ENCODE data around the gene FAM43A. TPM values are rescaled to one million over a fixed set of nuclear protein-coding genes. Genes with fewer than 3 reads are reported as not detected.

The FAM43A gene
- total RNA-seq, 4 donors from 2014 or later, result 2.7 to 4.8 (median 4.3) TPM

DNA sequence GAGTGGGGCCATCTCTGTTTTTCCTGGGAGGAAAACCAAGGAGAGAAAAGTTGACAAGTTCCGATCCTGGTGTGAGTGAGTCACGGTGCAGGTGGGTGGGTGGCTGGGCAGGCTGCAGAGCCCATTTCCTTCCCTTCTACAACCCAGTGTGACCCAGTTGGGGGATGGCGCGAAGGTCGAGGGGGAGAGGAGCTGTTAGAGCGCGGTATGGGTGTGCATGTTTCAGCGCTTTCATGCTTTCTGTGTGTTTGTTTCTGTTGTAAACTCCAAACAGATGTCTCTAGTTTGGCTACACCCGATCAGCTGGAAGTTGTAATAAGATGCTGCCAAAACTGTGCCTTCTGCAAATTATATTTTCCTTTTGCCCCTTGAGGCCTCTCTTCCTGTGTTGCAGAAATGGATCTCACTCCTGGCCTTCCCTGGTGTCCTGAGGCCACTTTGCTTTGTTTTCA lies 3.8 kb downstream of the FAM43A start:
- no peak for DNase-seq
- ATAC-seq, result no peak
- in situ Hi-C loops (cut with MboI; ENCODE audit: low sequenced_read_pairs in 4 of 4) (loop anchor here (10.0 to 25.0 kb wide), 5 partner anchors 165 to 848 kb away; partner anchors contain the start of gene PPP1R2 (in 2 of the 4)), intact Hi-C loops (cut with DNase I; ENCODE audit: low total_unique reads) (loop anchor here (10.0 kb wide), 2 partner anchors 265 to 755 kb away; partner anchors contain the start of gene ACAP2)
- Histone ChIP-seq H3K4me1 (peaks cover 35 to 47% of the 10 kb centered on the region in 2 donors), H3K36me3 (no peaks in the 10 kb centered on the region), H3K9me3 (no peaks in the 10 kb centered on the region), H3K27me3 (no peaks in the 10 kb centered on the region), H3K27ac (peak overlapping the region; percentile 75 to 84 (median 78)), H3K4me3 (peak overlapping the region in 1 of 4 donors; percentile 74)
- TF ChIP-seq, protein P1, sequence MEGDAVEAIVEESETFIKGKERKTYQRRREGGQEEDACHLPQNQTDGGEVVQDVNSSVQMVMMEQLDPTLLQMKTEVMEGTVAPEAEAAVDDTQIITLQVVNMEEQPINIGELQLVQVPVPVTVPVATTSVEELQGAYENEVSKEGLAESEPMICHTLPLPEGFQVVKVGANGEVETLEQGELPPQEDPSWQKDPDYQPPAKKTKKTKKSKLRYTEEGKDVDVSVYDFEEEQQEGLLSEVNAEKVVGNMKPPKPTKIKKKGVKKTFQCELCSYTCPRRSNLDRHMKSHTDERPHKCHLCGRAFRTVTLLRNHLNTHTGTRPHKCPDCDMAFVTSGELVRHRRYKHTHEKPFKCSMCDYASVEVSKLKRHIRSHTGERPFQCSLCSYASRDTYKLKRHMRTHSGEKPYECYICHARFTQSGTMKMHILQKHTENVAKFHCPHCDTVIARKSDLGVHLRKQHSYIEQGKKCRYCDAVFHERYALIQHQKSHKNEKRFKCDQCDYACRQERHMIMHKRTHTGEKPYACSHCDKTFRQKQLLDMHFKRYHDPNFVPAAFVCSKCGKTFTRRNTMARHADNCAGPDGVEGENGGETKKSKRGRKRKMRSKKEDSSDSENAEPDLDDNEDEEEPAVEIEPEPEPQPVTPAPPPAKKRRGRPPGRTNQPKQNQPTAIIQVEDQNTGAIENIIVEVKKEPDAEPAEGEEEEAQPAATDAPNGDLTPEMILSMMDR (IDR thresholded peaks at IDR 0.05 in 4 of 5, conservative IDR thresholded peaks at IDR 0.05 in 1 of 5), result no peak
- TF ChIP-seq POLR2A (IDR thresholded peaks at IDR 0.05), result no peak

DNA sequence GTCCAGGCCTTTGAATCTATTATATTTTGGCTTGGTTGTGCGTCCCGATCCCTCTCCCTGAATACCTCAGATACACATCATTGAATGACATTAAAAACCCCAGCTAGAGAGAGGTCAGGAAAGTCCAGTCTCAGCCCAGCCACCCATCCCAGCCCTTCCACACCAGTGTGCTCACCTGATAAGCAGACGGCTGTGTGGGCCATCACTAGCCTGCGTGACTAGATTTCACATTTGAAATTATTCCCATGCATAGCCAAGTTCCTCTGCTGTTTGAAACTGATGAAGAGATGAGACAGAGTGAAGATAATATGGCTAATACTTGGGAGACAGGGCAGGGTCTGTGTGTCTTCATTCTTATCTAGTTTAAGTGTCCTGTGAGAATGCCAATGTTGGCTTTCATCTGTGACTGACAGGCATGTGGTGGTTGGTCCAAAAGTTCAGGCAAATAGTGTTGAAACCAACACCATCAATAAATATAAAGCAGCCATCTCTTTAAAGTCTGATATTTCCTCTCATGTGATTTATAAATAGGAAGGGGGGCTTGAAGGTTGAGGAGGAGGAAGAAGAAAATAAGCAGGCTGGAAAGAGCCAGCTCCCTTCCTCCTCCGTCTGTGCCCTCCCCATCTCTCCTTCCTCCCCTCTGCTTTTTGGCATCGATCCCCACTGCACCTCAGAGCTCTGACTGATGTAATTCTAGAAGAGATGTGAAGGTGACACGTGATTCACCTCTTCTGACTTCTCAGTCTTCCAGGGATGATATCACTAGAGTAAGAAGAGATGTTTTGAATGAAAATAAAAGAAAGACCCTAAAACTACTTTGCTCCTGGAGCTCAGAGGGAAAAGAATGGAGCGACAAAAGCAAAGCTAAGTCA lies 5.1 kb downstream of the FAM43A start:
- Histone ChIP-seq H3K27ac (peak overlapping the region; percentile 7 to 75 (median 20)), H3K4me3 (no peak overlapping the region), H3K9me3 (no peaks in the 10 kb centered on the region), H3K4me1 (peaks cover 29 to 41% of the 10 kb centered on the region in 2 donors), H3K36me3 (no peaks in the 10 kb centered on the region), H3K27me3 (no peaks in the 10 kb centered on the region)
- no peak for TF ChIP-seq POLR2A (IDR thresholded peaks at IDR 0.05)
- TF ChIP-seq, protein P1 (IDR thresholded peaks at IDR 0.05 in 4 of 5, conservative IDR thresholded peaks at IDR 0.05 in 1 of 5), result no peak
- intact Hi-C loops (cut with DNase I; ENCODE audit: low total_unique reads), result no loop called here
- in situ Hi-C loops (cut with MboI; ENCODE audit: low sequenced_read_pairs in 4 of 4), result loop anchor here in 3 of 4 donors (25.0 kb wide), 2 partner anchors 822 to 847 kb away; partner anchors contain the start of gene PPP1R2 (in 2 of the 3)
- ATAC-seq (peak in 1 of 2 donors; percentile 52), DNase-seq (peak in 1 of 2 donors; percentile 15)

DNA sequence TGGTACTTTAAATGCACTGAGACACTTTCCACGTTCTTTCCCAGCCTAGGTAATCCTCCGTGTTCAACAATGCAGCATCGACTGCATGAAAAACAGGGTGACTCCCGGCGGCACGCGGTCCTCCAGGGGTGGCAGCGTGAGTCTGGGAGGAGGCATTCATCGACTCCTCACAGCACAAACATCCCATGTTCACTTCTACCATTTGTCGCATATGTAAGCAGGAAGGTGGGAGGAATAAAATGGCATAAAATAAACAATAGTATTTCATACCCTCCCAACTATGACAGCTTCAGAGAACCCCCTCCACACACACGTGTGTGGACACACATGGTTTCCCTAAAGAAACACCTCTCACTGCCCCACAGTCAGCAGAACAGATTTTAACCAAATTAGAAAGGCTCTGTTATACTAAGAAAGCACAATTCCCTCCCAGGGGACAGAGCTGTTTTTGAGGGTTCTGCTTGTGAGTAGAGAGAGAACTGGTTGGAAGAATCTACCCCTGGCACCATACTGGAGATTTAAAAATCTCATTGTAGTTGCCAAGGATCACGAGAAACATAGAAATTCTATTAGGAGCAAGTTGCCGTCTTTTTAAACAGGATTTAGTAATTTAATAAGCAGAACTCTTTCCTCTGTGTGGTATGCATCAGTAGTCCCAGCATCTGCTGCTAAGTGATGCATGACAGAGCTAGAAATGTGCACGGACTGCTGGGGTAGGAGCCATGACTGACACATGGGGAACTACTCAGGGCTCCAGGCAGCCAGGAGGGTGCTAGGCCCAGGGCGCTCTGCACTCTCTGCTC lies 6.0 kb downstream of the FAM43A start:
- intact Hi-C loops (cut with DNase I; ENCODE audit: low total_unique reads) (no loop called here), in situ Hi-C loops (cut with MboI; ENCODE audit: low sequenced_read_pairs in 4 of 4) (loop anchor here in 3 of 4 donors (25.0 kb wide), 2 partner anchors 821 to 846 kb away; partner anchors contain the start of gene PPP1R2 (in 2 of the 3))
- Histone ChIP-seq H3K27ac (peak overlapping the region in 2 of 4 donors; percentile 4 to 21), H3K4me3 (no peak overlapping the region), H3K9me3 (no peaks in the 10 kb centered on the region), H3K27me3 (no peaks in the 10 kb centered on the region), H3K36me3 (no peaks in the 10 kb centered on the region), H3K4me1 (peaks cover 25 to 37% of the 10 kb centered on the region in 2 donors)
- DNase-seq (no peak), ATAC-seq (no peak)
- TF ChIP-seq POLR2A (IDR thresholded peaks at IDR 0.05), result no peak
- TF ChIP-seq, protein P1 (IDR thresholded peaks at IDR 0.05 in 4 of 5, conservative IDR thresholded peaks at IDR 0.05 in 1 of 5), result no peak

DNA sequence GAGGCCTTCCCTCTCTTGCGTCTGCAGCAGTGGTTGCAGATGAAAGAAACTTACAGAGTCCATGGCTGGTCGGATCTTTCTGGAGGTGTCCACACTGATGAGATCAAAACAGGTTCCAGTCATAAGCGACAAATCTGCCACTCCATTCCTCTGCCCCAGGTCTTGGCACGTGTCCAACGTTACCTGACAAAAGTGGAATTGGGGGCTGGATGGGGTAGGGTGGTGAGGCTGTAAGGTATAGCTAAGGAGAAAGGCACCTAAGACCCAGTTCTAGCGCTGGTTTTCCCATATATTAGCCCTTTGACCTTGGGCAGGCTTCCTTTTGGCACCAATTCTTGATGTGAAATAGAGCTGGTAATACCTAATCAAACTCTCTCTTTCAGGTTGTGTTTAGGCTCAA lies 11.0 kb downstream of the FAM43A start:
- ATAC-seq, result no peak
- H3K4me1 ChIP-seq, result no peaks in the 10 kb centered on the region

More for the DNA sequence above, 11.0 kb downstream of the FAM43A start:
- Histone ChIP-seq H3K4me3 (no peak overlapping the region), H3K9me3 (peaks cover 0 to 5% (median 0%) of the 10 kb centered on the region in 3 donors), H3K27ac (no peak overlapping the region), H3K27me3 (no peaks in the 10 kb centered on the region), H3K36me3 (no peaks in the 10 kb centered on the region)
- DNase-seq, result no peak
- intact Hi-C loops (cut with DNase I; ENCODE audit: low total_unique reads) (loop anchor here (5.0 kb wide), 1 partner anchor 1211 kb away; the partner anchor contains the start of gene TNK2), in situ Hi-C loops (cut with MboI; ENCODE audit: low sequenced_read_pairs in 4 of 4) (loop anchor here in 3 of 4 donors (25.0 kb wide), 2 partner anchors 816 to 841 kb away; partner anchors contain the start of gene PPP1R2 (in 2 of the 3))
- no peak for TF ChIP-seq POLR2A (IDR thresholded peaks at IDR 0.05)
- TF ChIP-seq, protein P1 (IDR thresholded peaks at IDR 0.05 in 4 of 5, conservative IDR thresholded peaks at IDR 0.05 in 1 of 5), result no peak
